Measurements from ENCODE around the gene FRY.

DNA sequence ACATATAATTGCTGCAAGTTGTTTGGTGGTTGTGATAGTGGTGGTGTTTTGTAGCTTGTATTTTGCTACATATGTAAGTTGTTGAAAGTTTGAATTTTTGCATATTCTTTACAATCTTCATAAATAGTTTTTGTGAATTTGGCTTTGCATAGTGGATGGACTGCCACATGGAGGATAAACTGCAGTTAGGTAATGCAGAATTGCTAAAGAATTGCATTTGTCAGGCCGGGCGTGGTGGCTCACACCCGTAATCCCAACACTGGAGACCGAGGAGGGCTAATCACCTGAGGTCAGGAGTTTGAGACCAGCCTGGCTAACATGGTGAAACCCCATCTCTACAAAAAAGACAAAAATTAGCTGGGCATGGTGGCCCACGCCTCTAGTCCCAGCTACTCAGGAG, 171.6 kb downstream of the FRY start:
- TF ChIP-seq EZH2phosphoT487 (IDR thresholded peaks at IDR 0.05; ENCODE audit: borderline replicate concordance, low read depth, low read length), result no peak
- TF ChIP-seq, protein P1, sequence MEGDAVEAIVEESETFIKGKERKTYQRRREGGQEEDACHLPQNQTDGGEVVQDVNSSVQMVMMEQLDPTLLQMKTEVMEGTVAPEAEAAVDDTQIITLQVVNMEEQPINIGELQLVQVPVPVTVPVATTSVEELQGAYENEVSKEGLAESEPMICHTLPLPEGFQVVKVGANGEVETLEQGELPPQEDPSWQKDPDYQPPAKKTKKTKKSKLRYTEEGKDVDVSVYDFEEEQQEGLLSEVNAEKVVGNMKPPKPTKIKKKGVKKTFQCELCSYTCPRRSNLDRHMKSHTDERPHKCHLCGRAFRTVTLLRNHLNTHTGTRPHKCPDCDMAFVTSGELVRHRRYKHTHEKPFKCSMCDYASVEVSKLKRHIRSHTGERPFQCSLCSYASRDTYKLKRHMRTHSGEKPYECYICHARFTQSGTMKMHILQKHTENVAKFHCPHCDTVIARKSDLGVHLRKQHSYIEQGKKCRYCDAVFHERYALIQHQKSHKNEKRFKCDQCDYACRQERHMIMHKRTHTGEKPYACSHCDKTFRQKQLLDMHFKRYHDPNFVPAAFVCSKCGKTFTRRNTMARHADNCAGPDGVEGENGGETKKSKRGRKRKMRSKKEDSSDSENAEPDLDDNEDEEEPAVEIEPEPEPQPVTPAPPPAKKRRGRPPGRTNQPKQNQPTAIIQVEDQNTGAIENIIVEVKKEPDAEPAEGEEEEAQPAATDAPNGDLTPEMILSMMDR (conservative IDR thresholded peaks at IDR 0.05; ENCODE audit: low read length), result no peak
